HEK293 (cell line): ENCODE results near the gene GARIN5A.

Experiments used
- CTCF ChIA-PET: fragments of 350-600 bp; formaldehyde crosslinking; extraction: SDS; loops from one replicate; lab custom pipeline; 2021; ENCODE audit warnings: antibody characterized with exemption; lab: Yijun Ruan, JAX
- POLR2A ChIA-PET: fragments of 300-600 bp; formaldehyde crosslinking; extraction: SDS; loops from one replicate; lab custom pipeline; 2020; ENCODE audit warnings: antibody characterized with exemption, inconsistent platforms; lab: Yijun Ruan, JAX
- H3K27ac ChIP-seq: fragments of 200-500 bp; sonication (Bioruptor generic); 2 replicates; pipeline ENCODE4 v1.5.1; 2014; ENCODE audit warnings: low read depth, low read length, control low read depth, inconsistent platforms; ENCODE audit errors: extremely low read depth
- H3K36me3 ChIP-seq, 2 experiments: fragments of 200-500 bp in 1 of 2; sonication (Bioruptor generic) in 1 of 2; 1 replicate in 1 of 2; 2 replicates in 1 of 2; pipeline ENCODE4 v1.5.1; 2014 to 2017; ENCODE audit warnings: inconsistent platforms in 2 of 2, low read length in 2 of 2; ENCODE audit not compliant: control insufficient read depth in 2 of 2, insufficient read depth in 1 of 2
- H3K4me1 ChIP-seq: fragments of 200-500 bp; sonication (Bioruptor generic); 2 replicates; pipeline ENCODE4 v1.5.1; 2014; ENCODE audit warnings: mild to moderate bottlenecking, low read length, inconsistent platforms; ENCODE audit not compliant: control insufficient read depth, insufficient read depth
- H3K4me3 ChIP-seq: 2 replicates; pipeline ENCODE4 v1.5.1; 2011; ENCODE audit warnings: low read depth, mild to moderate bottlenecking, control low read depth, low read length, moderate library complexity
- H3K9me3 ChIP-seq: fragments of 200-500 bp; sonication (Bioruptor generic); 2 replicates; pipeline ENCODE4 v1.5.1; 2014; ENCODE audit warnings: low read depth, low read length, inconsistent platforms; ENCODE audit not compliant: control insufficient read depth, insufficient read depth
- BCL11A ChIP-seq: fragments of 450-650 bp; formaldehyde crosslinking; IDR thresholded peaks from 2 replicates; pipeline ENCODE4 v1.5.1; 2016; ENCODE audit warnings: low read depth, missing biosample characterization, missing genetic modification characterization
- EGR2 ChIP-seq: fragments of 450-650 bp; formaldehyde crosslinking; IDR thresholded peaks from 2 replicates; pipeline ENCODE4 v1.5.1; 2016; ENCODE audit warnings: low read depth, missing biosample characterization, missing genetic modification characterization
- GLIS2 ChIP-seq: fragments of 450-650 bp; formaldehyde crosslinking; IDR thresholded peaks from 2 replicates; pipeline ENCODE4 v1.5.1; 2016; ENCODE audit warnings: missing biosample characterization, missing genetic modification characterization
- HOXA7 ChIP-seq: sonication (generic); formaldehyde crosslinking; IDR thresholded peaks from 2 replicates; pipeline ENCODE4 v1.8.1; 2022; ENCODE audit warnings: missing genetic modification reagents, borderline replicate concordance
- HOXD13 ChIP-seq: sonication (generic); formaldehyde crosslinking; IDR thresholded peaks from 2 replicates; pipeline ENCODE4 v1.8.0; 2022; ENCODE audit warnings: missing genetic modification reagents, borderline replicate concordance
- KLF1 ChIP-seq: fragments of 450-650 bp; formaldehyde crosslinking; IDR thresholded peaks from 2 replicates; pipeline ENCODE4 v1.5.1; 2016; ENCODE audit warnings: missing biosample characterization, missing genetic modification characterization
- KLF16 ChIP-seq: fragments of 450-650 bp; formaldehyde crosslinking; IDR thresholded peaks from 2 replicates; pipeline ENCODE4 v1.5.1; 2017; ENCODE audit warnings: missing biosample characterization, missing genetic modification characterization
- SP2 ChIP-seq: fragments of 450-650 bp; formaldehyde crosslinking; IDR thresholded peaks from 2 replicates; pipeline ENCODE4 v1.5.1; 2016; ENCODE audit warnings: missing biosample characterization, missing genetic modification characterization
- ZFHX2 ChIP-seq: fragments of 450-650 bp; formaldehyde crosslinking; conservative IDR thresholded peaks from 2 replicates; pipeline ENCODE4 v1.5.1; 2016; ENCODE audit warnings: missing biosample characterization, missing genetic modification characterization
- ZFP69B ChIP-seq: fragments of 450-650 bp; formaldehyde crosslinking; IDR thresholded peaks from 2 replicates; pipeline ENCODE4 v1.5.1; 2016; ENCODE audit warnings: missing biosample characterization, missing genetic modification characterization
- ZNF10 ChIP-seq: fragments of 450-650 bp; formaldehyde crosslinking; IDR thresholded peaks from 2 replicates; pipeline ENCODE4 v1.5.1; 2017; ENCODE audit warnings: missing biosample characterization, missing genetic modification characterization
- ZNF2 ChIP-seq: fragments of 450-650 bp; formaldehyde crosslinking; IDR thresholded peaks from 2 replicates; pipeline ENCODE4 v1.5.1; 2016; ENCODE audit warnings: missing biosample characterization, missing genetic modification characterization
- ZNF223 ChIP-seq: fragments of 450-650 bp; formaldehyde crosslinking; IDR thresholded peaks from 2 replicates; pipeline ENCODE4 v1.5.1; 2016; ENCODE audit warnings: missing biosample characterization, missing genetic modification characterization
- ZNF26 ChIP-seq: fragments of 450-650 bp; formaldehyde crosslinking; IDR thresholded peaks from 2 replicates; pipeline ENCODE4 v1.5.1; 2016; ENCODE audit warnings: missing biosample characterization, missing genetic modification characterization
- ZNF335 ChIP-seq: fragments of 450-650 bp; formaldehyde crosslinking; conservative IDR thresholded peaks from 2 replicates; pipeline ENCODE4 v1.5.1; 2016; ENCODE audit warnings: missing biosample characterization, missing genetic modification characterization
- ZNF350 ChIP-seq: fragments of 450-650 bp; formaldehyde crosslinking; IDR thresholded peaks from 2 replicates; pipeline ENCODE4 v1.5.0; 2017; ENCODE audit warnings: missing biosample characterization, mild to moderate bottlenecking, missing genetic modification characterization
- ZNF404 ChIP-seq: fragments of 450-650 bp; formaldehyde crosslinking; IDR thresholded peaks from 2 replicates; pipeline ENCODE4 v1.5.1; 2017; ENCODE audit warnings: missing biosample characterization, missing genetic modification characterization
- ZNF549 ChIP-seq: fragments of 450-650 bp; IDR thresholded peaks from 2 replicates; pipeline ENCODE4 v1.5.1; 2018; ENCODE audit warnings: missing biosample characterization, missing genetic modification characterization, mild to moderate bottlenecking, inconsistent platforms, moderate library complexity
- ZNF585B ChIP-seq: fragments of 450-650 bp; formaldehyde crosslinking; IDR thresholded peaks from 2 replicates; pipeline ENCODE4 v1.5.1; 2016; ENCODE audit warnings: missing biosample characterization, missing genetic modification characterization
- ZNF654 ChIP-seq: fragments of 450-650 bp; formaldehyde crosslinking; IDR thresholded peaks from 2 replicates; pipeline ENCODE4 v1.5.1; 2016; ENCODE audit warnings: low read depth, missing biosample characterization, missing genetic modification characterization
- ZNF830 ChIP-seq: fragments of 450-650 bp; IDR thresholded peaks from 2 replicates; pipeline ENCODE4 v1.5.0; 2018; ENCODE audit warnings: missing biosample characterization, missing genetic modification characterization, low read depth, mild to moderate bottlenecking, moderate library complexity
- ZNF843 ChIP-seq: fragments of 450-650 bp; formaldehyde crosslinking; IDR thresholded peaks from 2 replicates; pipeline ENCODE4 v1.5.1; 2016; ENCODE audit warnings: missing biosample characterization, missing genetic modification characterization
- TF ChIP-seq, protein P1 (sequence below): fragments of 450-650 bp; formaldehyde crosslinking; IDR thresholded peaks from 2 replicates; pipeline ENCODE4 v1.5.1; 2016; ENCODE audit warnings: missing biosample characterization, missing genetic modification characterization
- TF ChIP-seq, protein P2 (sequence below): fragments of 450-650 bp; formaldehyde crosslinking; IDR thresholded peaks from 2 replicates; pipeline ENCODE4 v1.5.1; 2016; ENCODE audit warnings: missing biosample characterization, missing genetic modification characterization
- TF ChIP-seq, protein P3 (sequence below): IDR thresholded peaks from 2 replicates; pipeline ENCODE4 v1.6.1; 2011; ENCODE audit warnings: mild to moderate bottlenecking, low read depth, low read length, borderline replicate concordance

The GARIN5A gene

GRCh38 chr19:50501568-50502475 lies 25.2 kb upstream of the GARIN5A start:
- ChIA-PET CTCF (interaction anchor here (0.6 to 2.3 kb wide), 4 partner anchors 23 to 57 kb away, joined by 4 to 7 read pairs (median 6); no protein-coding TSS in a partner anchor), POLR2A (interaction anchor here (1.0 kb wide), 1 partner anchor 9 kb away, joined by 4 read pairs; the partner anchor contains the start of gene JOSD2)
- no peaks in the 10 kb centered on the region; a peak in 1 of 3 replicates for H3K36me3 ChIP-seq
- no peak overlapping the region for H3K4me3 ChIP-seq
- no peak overlapping the region for H3K27ac ChIP-seq
- TF ChIP-seq ZNF404: no peak
- TF ChIP-seq ZFP69B (tag by site-specific recombination): peak; percentile 75; the same call in 1 of the 2 replicates
- TF ChIP-seq, protein P1, sequence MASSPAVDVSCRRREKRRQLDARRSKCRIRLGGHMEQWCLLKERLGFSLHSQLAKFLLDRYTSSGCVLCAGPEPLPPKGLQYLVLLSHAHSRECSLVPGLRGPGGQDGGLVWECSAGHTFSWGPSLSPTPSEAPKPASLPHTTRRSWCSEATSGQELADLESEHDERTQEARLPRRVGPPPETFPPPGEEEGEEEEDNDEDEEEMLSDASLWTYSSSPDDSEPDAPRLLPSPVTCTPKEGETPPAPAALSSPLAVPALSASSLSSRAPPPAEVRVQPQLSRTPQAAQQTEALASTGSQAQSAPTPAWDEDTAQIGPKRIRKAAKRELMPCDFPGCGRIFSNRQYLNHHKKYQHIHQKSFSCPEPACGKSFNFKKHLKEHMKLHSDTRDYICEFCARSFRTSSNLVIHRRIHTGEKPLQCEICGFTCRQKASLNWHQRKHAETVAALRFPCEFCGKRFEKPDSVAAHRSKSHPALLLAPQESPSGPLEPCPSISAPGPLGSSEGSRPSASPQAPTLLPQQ (tag by site-specific recombination): peak; percentile 20; the same call in 1 of the 2 replicates
- TF ChIP-seq ZNF2 (tag by site-specific recombination): no peak
- peak; percentile 54; the same call in 1 of the 2 replicates for TF ChIP-seq KLF1 (tag by site-specific recombination)
- no peak for TF ChIP-seq ZNF585B (tag by site-specific recombination)
- TF ChIP-seq, protein P2, sequence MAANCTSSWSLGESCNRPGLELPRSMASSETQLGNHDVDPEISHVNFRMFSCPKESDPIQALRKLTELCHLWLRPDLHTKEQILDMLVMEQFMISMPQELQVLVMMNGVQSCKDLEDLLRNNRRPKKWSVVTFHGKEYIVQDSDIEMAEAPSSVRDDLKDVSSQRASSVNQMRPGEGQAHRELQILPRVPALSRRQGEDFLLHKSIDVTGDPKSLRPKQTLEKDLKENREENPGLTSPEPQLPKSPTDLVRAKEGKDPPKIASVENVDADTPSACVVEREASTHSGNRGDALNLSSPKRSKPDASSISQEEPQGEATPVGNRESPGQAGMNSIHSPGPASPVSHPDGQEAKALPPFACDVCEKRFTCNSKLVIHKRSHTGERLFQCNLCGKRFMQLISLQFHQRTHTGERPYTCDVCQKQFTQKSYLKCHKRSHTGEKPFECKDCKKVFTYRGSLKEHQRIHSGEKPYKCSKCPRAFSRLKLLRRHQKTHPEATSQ: no peak
- no peak for TF ChIP-seq EGR2 (tag by site-specific recombination)
- no peak for TF ChIP-seq HOXA7 (CRISPR knock-in tag)
- peak; percentile 34; the same call in 1 of the 2 replicates for TF ChIP-seq GLIS2 (tag by site-specific recombination)
- 0 out of 2 replicates have a peak, but pooled peaks have one; percentile 18 for TF ChIP-seq SP2 (tag by site-specific recombination)
- TF ChIP-seq, protein P3, sequence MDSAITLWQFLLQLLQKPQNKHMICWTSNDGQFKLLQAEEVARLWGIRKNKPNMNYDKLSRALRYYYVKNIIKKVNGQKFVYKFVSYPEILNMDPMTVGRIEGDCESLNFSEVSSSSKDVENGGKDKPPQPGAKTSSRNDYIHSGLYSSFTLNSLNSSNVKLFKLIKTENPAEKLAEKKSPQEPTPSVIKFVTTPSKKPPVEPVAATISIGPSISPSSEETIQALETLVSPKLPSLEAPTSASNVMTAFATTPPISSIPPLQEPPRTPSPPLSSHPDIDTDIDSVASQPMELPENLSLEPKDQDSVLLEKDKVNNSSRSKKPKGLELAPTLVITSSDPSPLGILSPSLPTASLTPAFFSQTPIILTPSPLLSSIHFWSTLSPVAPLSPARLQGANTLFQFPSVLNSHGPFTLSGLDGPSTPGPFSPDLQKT: no peak
- H3K9me3 ChIP-seq: no peaks in the 10 kb centered on the region
- peaks cover 7% of the 10 kb centered on the region for H3K4me1 ChIP-seq

- no peak overlapping the region for H3K4me3 ChIP-seq
- no peak overlapping the region for H3K27ac ChIP-seq
- CTCF ChIA-PET: interaction anchor here (0.6 to 2.3 kb wide), 2 partner anchors 22 to 58 kb away, joined by 6 to 7 read pairs; no protein-coding TSS in a partner anchor
- no peaks in the 10 kb centered on the region for H3K9me3 ChIP-seq
- TF ChIP-seq ZFHX2: peak; percentile 35; the same call in 1 of the 2 replicates
- TF ChIP-seq ZNF830 (tag by site-specific recombination): no peak
- TF ChIP-seq ZNF223 (tag by site-specific recombination): no peak
- TF ChIP-seq HOXD13 (CRISPR knock-in tag): 0 out of 2 replicates have a peak, but pooled peaks have one; percentile 13
- no peak for TF ChIP-seq ZNF549 (tag by site-specific recombination)
- TF ChIP-seq ZNF843: no peak
- TF ChIP-seq ZNF26 (tag by site-specific recombination): no peak
- peak; percentile 24; the same call in 1 of the 2 replicates for TF ChIP-seq BCL11A (tag by site-specific recombination)
- TF ChIP-seq ZNF654 (tag by site-specific recombination): no peak
- TF ChIP-seq ZNF350: no peak
- 0 out of 2 replicates have a peak, but pooled peaks have one; percentile 16 for TF ChIP-seq ZNF335
- no peak for TF ChIP-seq ZNF10 (tag by site-specific recombination)
- TF ChIP-seq KLF16: no peak
- TF ChIP-seq, all 188 proteins: peak for 4
- POLR2A ChIA-PET: interaction anchor here (1.0 kb wide), 1 partner anchor 10 kb away, joined by 4 read pairs; the partner anchor contains the start of gene JOSD2
- Histone ChIP-seq H3K36me3 (no peaks in the 10 kb centered on the region; a peak in 1 of 3 replicates), H3K4me1 (peaks cover 7% of the 10 kb centered on the region)
Observed at GRCh38 chr19:50501186-50501567, 24.5 kb upstream of the GARIN5A start.
